ENCODE data around the gene GALM.
A peak's percentile ranks its signal among the peaks of the same experiment; 100 is the strongest.

Gene GALM

GRCh38 chr2:38776531-38776930 is 110.6 kb downstream of the GALM start:
- no peak for DNase-seq
- no peak overlapping the region for H3K4me3 ChIP-seq (ENCODE audit: low read depth, low read length)
- H3K9me3 ChIP-seq (ENCODE audit: severe bottlenecking) = no peaks in the 10 kb centered on the region
- TF ChIP-seq CTCF (IDR thresholded peaks at IDR 0.05; ENCODE audit: low read depth, low read length) = no peak
- H3K27ac ChIP-seq = no peak overlapping the region
- peaks cover 13% of the 10 kb centered on the region for H3K36me3 ChIP-seq
- no peaks in the 10 kb centered on the region for H3K27me3 ChIP-seq (ENCODE audit: insufficient read depth, low read depth, severe bottlenecking)

DNA sequence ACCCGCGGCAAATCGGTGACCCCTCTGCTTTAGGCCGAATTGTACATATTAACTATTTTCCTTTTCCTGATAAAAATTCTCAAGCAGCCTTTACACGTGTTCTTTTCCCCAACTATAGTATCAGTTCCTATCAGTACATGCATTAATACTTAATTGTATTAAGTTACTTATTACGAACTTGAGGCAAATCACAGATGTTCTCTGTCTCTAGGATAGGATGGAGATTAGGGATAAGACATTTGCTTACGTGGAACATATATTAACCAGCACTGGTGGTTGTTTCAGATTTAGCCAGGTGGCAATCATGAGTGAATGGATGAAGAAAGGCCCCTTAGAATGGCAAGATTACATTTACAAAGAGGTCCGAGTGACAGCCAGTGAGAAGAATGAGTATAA is 112.8 kb downstream of the GALM start:
- no peak for DNase-seq
- Histone ChIP-seq H3K36me3 (peaks cover 20% of the 10 kb centered on the region), H3K27me3 (ENCODE audit: insufficient read depth, low read depth, severe bottlenecking) (no peaks in the 10 kb centered on the region), H3K9me3 (ENCODE audit: severe bottlenecking) (no peaks in the 10 kb centered on the region), H3K27ac (peak overlapping the region; percentile 63), H3K4me3 (ENCODE audit: low read depth, low read length) (peak overlapping the region; percentile 91)
- TF ChIP-seq CTCF (IDR thresholded peaks at IDR 0.05; ENCODE audit: low read depth, low read length) = no peak

DNA sequence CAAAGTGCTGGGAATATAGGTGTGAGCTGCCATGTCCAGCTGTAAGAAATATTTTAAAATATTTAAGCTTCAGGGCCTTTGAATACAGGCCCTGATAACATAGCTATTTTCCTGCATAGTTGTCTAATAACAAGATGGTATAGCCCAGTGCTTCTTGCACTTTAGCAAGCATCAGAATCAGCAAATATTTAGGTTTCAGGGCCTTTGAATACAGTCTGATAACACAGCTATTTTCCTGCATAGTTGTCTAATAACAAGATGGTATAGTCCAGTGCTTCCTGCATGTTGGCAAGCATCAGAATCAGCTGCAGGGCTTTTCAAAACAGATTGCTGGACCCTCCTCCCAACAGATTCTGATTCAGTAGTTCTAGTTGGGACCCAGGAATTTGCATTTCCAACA is 117.7 kb downstream of the GALM start:
- no peaks in the 10 kb centered on the region for H3K9me3 ChIP-seq (ENCODE audit: severe bottlenecking)
- no peaks in the 10 kb centered on the region for H3K27me3 ChIP-seq (ENCODE audit: insufficient read depth, low read depth, severe bottlenecking)
- peaks cover 20% of the 10 kb centered on the region for H3K36me3 ChIP-seq
- H3K27ac ChIP-seq = no peak overlapping the region
- no peak overlapping the region for H3K4me3 ChIP-seq (ENCODE audit: low read depth, low read length)
- no peak for DNase-seq
- TF ChIP-seq CTCF (IDR thresholded peaks at IDR 0.05; ENCODE audit: low read depth, low read length) = no peak

Data from WERI-Rb-1 (cell line).